Measurements from ENCODE around the gene DCTN2. TPM values are rescaled to one million over a fixed set of nuclear protein-coding genes. Genes with fewer than 3 reads are reported as not detected.
"Not testable (repeated sequence)": the region's sequence is repeated elsewhere in the genome, so short reads cannot be mapped to it uniquely, and the experiment has no call there.

DCTN2 gene
- total RNA-seq, 1 donor from 2014 or later, result 64.0 TPM

GRCh38 chr12:57516617-57517153 lies 30.3 kb downstream of the DCTN2 start:
- no peak for DNase-seq (ENCODE audit: low spot score)

DNA sequence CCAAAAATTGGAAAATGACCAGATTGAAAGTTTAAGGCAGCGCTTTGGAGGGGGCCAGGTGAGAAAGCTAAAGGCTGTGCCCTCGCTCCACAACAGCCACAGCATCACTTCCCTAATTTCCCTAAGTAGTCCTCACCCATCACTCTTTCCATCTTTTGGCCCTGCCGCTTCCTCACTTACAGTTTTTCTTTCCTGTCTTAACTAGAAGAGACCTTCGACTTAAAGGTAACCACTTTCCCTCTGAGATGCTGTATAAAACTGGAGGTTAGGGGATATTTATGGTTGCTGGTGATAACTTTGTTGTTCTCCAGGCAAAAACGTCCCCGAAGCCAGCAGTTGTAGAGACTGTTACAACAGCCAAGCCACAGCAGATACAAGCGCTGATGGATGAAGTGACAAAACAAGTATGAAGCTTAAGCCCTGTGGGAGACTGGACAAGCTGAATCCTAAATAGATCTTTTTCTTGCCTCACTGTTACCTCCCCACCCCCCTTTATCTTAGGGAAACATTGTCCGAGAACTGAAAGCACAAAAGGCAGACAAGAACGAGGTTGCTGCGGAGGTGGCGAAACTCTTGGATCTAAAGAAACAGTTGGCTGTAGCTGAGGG lies 31.0 kb downstream of the DCTN2 start:
- no peak for DNase-seq (ENCODE audit: low spot score)

GRCh38 chr12:57515408-57515933 lies 31.5 kb downstream of the DCTN2 start:
- DNase-seq (ENCODE audit: low spot score), result no peak

DNA sequence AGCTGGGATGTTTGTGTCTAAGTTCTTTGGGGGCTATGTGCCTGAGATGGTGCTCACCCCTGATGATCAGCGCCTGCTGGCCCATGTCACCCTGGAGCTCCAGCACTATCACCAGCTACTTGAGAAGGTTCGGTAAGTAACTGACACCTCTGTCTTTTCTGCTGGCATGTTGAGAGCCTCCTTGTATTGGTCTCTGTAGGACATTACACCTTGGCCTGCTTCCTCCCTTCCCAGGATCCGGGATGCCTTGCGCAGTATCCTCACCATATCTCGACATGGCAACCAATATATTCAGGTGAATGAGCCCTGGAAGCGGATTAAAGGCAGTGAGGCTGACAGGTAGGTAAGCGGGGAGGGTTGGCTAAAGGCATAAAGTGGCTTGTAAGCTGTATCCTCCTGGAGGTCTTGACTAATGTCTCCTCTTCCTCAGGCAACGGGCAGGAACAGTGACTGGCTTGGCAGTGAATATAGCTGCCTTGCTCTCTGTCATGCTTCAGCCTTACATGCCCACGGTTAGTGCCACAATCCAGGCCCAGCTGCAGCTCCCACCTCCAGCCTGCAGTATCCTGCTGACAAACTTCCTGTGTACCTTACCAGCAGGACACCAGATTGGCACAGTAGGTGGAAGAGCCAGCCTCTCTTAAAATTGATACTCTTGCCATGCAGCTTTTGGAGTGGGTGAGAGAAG lies 32.1 kb downstream of the DCTN2 start:
- DNase-seq (ENCODE audit: low spot score), result no peak

GRCh38 chr12:57514246-57514645 lies 32.7 kb downstream of the DCTN2 start:
- DNase-seq (ENCODE audit: low spot score), result not testable (repeated sequence)

DNA sequence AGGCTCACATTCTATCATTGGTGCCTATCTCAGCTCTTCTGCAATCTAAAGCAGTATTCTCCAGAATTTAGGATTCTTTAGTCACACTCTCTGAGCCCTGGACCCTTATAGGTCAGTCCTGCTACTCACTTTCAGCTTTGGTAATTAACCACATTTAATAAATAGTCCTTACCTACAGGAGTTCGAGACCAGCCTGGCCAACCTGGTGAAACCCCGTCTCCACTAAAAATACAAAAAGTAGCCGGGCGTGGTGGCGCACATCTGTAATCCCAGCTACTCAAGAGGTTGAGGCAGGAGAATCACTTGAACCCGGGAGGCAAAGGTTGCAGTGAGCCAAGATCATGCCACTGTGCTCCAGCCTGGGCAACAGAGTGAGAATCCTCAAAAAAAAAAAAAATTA lies 33.3 kb downstream of the DCTN2 start:
- DNase-seq (ENCODE audit: low spot score), result not testable (repeated sequence)

DNA sequence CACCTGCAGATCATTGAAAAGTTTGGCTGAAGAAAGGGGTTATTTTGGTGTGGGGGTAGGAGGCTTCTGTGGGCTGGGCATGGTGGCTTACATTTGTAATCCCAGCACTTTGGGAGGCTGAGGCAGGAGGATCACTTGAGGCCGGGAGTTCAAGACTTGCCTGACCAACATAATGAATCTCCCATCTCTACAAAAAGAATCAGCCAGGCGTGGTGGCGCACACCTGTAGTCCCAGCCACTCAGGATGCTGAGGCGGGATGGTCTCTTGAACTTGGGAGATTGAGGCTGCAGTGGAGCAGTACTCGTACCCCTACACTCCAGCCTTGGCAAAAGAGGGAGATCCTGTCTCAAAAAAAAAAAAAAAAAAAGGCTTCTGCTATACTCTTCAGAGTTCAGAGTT lies 33.7 kb downstream of the DCTN2 start:
- no peak for DNase-seq (ENCODE audit: low spot score)

DNA sequence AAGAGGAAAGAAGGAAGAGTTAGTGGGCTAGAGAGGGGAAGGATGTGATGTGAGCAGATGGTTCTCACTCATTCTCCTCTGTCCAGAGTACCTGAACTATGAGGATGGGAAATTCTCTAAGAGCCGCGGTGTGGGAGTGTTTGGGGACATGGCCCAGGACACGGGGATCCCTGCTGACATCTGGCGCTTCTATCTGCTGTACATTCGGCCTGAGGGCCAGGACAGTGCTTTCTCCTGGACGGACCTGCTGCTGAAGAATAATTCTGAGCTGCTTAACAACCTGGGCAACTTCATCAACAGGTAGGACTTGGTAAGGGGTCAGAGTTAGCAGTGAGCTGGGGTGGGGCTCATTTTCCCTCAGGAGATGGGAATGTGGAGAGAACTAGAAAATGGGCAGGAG lies 34.3 kb downstream of the DCTN2 start:
- no peak for DNase-seq (ENCODE audit: low spot score)

- no peak for DNase-seq (ENCODE audit: low spot score)
These were observed 35.2 kb downstream of the DCTN2 start for GRCh38 chr12:57511588-57512325.

- no peak for DNase-seq (ENCODE audit: low spot score)
These were observed 35.8 kb downstream of the DCTN2 start for GRCh38 chr12:57511161-57511560.

GRCh38 chr12:57507796-57508195 lies 39.2 kb downstream of the DCTN2 start:
- not testable (repeated sequence) for DNase-seq (ENCODE audit: low spot score)

DNA sequence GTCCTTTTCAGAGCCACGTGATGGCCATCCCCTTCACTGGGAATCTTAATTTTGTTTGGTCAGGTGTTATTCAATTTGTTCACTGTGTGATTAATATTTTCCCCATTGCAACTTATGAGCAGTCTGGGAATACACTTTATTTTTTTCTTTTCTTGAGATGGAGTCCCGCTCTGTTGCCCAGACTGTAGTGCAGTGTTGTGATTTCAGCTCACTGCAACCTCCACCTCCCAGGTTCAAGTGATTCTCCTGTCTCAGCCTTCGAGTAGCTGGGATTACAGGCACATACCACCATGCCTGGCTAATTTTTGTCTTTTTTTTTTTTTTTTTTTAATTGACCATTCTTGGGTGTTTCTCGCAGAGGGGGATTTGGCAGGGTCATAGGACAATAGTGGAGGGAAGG lies 40.5 kb downstream of the DCTN2 start:
- DNase-seq (ENCODE audit: low spot score), result not testable (repeated sequence)

- not testable (repeated sequence) for DNase-seq (ENCODE audit: low spot score)
These were observed 44.6 kb downstream of the DCTN2 start for GRCh38 chr12:57502311-57502969.

DNA sequence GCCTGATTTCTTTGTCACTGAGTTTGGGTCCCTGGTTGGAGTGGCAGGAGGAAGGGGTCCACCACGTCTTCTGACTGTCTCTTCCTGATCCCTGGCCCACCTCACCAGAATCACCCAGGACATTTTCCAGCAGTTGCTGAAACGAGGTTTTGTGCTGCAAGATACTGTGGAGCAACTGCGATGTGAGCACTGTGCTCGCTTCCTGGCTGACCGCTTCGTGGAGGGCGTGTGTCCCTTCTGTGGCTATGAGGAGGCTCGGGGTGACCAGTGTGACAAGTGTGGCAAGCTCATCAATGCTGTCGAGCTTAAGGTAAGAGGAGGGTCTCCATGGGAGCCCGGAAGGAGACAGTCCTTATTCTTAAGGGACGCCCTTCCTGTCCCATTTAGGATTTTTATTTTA lies 46.8 kb downstream of the DCTN2 start:
- no peak for DNase-seq (ENCODE audit: low spot score)

GRCh38 chr12:57498571-57498970 lies 48.4 kb downstream of the DCTN2 start:
- no peak for DNase-seq (ENCODE audit: low spot score)

DNA sequence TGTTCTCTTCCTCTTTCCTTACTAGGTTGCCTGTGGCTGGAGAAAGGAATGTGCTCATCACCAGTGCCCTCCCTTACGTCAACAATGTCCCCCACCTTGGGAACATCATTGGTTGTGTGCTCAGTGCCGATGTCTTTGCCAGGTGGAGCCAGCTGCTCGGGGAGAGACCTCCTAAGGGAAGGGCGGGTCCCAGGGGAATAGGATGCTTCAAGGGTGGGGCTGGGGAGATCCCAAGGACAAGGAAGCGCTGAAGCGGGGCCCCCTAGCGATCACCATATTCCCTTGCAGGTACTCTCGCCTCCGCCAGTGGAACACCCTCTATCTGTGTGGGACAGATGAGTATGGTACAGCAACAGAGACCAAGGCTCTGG lies 48.9 kb downstream of the DCTN2 start:
- DNase-seq (ENCODE audit: low spot score), result no peak

DNA sequence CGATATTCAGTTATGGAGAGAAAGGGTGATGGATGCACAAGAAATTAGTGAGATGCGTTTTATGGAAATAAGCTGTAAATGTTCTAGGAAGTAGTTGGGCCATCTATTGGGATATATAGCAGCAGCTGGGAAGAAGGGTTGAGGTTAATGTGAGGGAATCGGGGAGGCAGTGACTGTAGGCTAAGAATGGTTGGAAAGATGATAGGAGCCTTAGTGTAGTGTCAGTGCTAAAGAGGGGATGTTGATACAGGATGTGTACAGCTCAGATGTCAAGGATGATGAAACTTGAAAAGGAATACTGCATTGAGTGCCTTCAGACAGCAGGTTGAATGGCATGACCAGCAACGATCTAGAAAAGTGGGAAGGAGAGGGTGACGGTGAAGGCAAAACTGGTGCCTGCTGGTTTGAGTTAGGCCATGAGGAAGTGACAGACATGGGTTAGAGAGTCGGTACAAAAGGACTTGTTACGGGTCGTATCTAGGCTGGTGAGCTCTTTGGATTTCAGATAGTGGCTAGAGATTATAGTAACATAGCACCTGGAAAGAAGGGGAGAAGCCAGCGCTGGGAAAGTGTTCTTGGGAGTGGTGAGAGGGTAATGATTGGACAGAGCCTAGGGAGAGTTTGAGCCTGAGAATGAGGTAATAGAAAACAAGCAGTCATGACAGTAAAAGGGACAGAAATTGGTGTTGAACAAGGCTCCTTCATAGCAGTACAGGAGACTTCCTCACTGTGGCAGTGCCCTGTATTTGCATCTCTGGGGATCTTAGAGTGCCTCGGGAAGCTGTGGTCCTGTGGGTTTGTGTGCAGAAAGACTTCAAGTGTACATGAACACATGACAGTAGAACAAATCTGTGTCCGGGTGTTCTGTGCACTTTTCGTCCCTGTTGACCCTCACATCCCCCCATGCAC lies 49.5 kb downstream of the DCTN2 start:
- DNase-seq (ENCODE audit: low spot score), result no peak

- no peak for DNase-seq (ENCODE audit: low spot score)
These were observed 50.2 kb downstream of the DCTN2 start for GRCh38 chr12:57496822-57497221.

DNA sequence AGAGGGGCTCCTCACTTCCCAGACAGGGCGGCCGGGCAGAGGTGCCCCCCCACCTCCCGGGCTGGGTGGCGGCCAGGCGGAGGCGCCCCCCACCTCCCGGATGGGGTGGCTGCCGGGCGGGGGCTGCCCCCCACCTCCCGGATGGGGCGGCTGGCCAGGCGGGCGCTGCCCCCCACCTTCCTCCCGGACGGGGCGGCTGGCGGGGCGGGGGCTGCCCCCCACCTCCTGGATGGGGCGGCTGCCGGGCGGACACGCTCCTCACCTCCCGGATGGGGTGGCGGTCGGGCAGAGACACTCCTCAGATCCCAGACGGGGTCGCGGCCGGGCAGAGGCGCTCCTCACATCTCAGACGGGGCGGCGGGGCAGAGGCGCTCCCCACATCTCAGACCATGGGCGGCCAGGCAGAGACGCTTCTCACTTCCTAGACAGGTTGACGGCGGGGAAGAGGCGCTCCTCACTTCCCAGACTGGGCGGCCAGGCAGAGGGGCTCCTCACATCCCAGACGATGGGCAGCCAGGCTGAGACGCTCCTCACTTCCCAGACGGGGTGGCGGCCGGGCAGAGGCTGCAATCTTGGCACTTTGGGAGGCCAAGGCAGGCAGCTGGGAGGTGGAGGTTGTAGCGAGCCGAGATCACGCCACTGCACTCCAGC lies 51.8 kb downstream of the DCTN2 start:
- DNase-seq (ENCODE audit: low spot score), result not testable (repeated sequence)
